OCI-LY1 (cell line): ENCODE measurements around the gene GSDMA.

Experiments used
- EZH2 ChIP-seq: fragments of 200-600 bp; sonication (generic), shearing (Covaris generic); IDR thresholded peaks from 2 replicates; pipeline ENCODE4 v1.8.0; 2017; ENCODE audit warnings: borderline replicate concordance, mixed run types, mild to moderate bottlenecking, antibody characterized with exemption, low read length, moderate library complexity, mixed read lengths
- TF ChIP-seq, protein P1 (sequence below): fragments of 200-600 bp; sonication (generic), shearing (Covaris generic); IDR thresholded peaks from 2 replicates; pipeline ENCODE4 v1.5.1; 2017; ENCODE audit warnings: mild to moderate bottlenecking, antibody characterized with exemption, low read length, moderate library complexity, mixed read lengths

DNA sequence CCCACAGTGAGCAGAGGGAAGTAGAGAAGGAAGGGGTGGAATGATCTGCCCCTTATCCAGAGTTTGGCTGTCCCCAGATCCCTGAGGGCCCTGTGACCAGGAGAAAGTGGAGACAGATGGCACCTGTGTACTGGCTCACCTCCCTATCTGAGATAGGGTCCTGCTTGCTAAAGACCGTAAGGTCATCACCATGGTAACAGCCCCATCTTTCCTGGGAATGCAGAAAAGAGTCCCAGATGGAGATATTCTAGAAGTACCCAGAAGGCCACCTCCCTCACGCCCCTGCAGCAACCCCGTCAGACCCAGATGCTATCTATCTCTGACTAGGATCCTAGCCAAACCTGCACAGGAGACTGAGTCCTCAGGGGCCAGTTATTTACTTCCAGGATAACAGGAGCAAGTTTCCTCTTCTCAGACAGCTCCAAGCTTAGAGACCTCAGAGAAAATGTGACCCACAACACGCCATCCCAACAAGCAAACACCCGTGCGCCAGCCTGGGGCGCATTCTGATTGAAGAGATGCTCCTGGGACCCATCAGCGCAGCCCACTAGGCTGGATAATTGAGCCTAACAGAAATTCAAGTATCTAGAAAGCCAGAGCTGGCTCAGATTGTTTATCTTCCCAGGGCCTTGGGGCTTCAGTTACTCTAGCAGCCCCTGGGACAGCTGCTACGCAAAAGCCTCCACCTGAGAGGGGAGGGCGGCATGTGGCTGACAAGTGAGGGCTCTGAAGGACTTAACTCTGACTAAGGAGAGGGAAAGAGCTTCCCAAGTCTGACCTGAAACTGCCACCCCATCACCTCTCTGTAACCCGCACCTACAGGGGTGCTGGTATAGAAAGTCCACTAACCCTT is 37.3 kb upstream of the GSDMA start:
- TF ChIP-seq, protein P1, sequence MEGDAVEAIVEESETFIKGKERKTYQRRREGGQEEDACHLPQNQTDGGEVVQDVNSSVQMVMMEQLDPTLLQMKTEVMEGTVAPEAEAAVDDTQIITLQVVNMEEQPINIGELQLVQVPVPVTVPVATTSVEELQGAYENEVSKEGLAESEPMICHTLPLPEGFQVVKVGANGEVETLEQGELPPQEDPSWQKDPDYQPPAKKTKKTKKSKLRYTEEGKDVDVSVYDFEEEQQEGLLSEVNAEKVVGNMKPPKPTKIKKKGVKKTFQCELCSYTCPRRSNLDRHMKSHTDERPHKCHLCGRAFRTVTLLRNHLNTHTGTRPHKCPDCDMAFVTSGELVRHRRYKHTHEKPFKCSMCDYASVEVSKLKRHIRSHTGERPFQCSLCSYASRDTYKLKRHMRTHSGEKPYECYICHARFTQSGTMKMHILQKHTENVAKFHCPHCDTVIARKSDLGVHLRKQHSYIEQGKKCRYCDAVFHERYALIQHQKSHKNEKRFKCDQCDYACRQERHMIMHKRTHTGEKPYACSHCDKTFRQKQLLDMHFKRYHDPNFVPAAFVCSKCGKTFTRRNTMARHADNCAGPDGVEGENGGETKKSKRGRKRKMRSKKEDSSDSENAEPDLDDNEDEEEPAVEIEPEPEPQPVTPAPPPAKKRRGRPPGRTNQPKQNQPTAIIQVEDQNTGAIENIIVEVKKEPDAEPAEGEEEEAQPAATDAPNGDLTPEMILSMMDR, result no peak
- TF ChIP-seq EZH2, result no peak
